Measurements from ENCODE around the gene EDIL3.
A peak's percentile ranks its signal among the peaks of the same experiment; 100 is the strongest.

The EDIL3 gene

DNA sequence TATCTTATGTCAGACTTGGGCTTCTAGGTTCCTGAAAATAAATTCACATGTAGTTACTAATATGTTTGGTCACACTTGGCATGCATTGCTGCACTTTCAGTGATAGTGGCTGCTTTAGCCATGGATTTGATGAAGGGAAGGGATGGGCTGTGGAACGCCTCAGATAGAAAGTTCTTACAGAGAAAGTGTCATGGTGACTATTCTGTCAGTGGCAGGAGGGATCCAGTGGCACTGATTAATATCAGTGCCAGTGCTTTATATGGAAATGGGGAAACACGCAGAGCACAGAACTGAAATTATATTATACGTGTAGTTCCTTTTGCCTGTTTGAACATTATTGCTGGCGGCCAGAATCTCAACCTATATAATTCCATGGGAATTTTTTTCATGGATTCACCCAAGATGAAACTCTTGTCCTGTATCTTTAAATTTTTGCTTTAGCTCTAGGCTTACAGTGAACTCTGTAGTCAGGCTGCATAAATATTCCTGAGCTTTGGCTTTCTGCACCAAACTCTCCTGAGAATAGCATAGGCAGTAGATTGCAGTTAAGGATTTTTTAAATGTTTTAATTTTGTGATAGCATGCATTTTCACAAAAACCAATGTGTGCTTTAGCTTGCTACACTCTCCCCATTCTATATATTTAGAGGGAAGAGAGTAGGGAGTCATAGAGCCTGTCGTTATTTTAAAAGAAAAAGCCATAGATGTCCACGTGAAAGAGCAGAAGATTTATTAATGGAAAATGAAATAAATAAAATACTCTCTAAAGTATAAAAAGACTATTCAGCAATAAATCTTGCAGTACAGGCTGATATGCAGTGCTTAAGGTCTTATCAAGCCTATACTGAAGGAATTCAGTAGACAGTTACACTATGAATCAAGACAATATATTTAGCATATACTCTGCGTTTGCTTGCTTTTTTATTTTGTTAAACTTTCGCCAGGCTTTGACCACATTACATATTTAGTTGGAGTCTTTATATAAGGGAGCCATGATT, 98.7 kb downstream of the EDIL3 start:
- DNase-seq (ENCODE audit: low spot score) = no peak
- in situ Hi-C loops (cut with MboI; ENCODE audit: low sequenced_read_pairs, unreplicated experiment) = no loop called here
- TF ChIP-seq, protein P1, sequence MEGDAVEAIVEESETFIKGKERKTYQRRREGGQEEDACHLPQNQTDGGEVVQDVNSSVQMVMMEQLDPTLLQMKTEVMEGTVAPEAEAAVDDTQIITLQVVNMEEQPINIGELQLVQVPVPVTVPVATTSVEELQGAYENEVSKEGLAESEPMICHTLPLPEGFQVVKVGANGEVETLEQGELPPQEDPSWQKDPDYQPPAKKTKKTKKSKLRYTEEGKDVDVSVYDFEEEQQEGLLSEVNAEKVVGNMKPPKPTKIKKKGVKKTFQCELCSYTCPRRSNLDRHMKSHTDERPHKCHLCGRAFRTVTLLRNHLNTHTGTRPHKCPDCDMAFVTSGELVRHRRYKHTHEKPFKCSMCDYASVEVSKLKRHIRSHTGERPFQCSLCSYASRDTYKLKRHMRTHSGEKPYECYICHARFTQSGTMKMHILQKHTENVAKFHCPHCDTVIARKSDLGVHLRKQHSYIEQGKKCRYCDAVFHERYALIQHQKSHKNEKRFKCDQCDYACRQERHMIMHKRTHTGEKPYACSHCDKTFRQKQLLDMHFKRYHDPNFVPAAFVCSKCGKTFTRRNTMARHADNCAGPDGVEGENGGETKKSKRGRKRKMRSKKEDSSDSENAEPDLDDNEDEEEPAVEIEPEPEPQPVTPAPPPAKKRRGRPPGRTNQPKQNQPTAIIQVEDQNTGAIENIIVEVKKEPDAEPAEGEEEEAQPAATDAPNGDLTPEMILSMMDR (IDR thresholded peaks at IDR 0.05; ENCODE audit: borderline replicate concordance, control extremely low read depth, extremely low read depth, insufficient read depth, missing control alignments) = no peak

DNA sequence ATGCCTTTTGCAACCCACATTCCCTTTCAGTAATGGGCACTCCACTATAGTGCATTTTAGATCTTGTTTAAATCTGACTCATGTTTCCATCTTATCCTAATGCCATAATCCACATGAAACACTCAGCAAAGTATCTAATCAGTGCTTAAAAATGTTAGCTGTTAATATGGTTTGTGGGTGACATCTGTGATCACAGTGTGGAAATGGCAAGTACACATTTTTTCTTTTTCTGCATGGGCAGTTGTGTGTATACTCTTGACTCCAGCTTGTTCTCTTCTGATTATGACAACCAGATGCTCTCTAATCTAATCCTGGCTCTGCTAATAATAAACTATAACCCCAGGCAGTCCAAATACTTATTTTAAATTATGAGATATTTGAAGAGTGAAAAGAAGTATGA, 103.3 kb downstream of the EDIL3 start:
- TF ChIP-seq, protein P1 (IDR thresholded peaks at IDR 0.05; ENCODE audit: borderline replicate concordance, control extremely low read depth, extremely low read depth, insufficient read depth, missing control alignments) = no peak
- in situ Hi-C loops (cut with MboI; ENCODE audit: low sequenced_read_pairs, unreplicated experiment) = no loop called here
- DNase-seq (ENCODE audit: low spot score) = no peak

DNA sequence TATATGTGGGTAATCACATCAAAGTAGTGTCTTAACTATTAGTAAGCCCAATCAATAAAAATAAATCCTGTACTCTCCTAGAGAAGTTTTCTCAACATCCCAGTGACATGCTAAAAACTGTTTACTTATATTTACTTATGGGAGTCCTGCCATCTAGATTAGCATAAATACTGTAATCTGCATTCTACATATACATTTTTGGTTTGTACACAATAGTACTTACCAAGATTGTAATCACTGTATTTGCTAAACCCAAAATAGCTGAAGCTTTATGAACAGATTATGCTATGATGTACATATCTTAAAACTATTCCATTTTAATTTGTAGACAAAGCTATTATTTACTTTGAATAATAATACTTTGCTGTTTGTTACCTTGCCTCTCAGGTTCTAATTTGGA, 105.4 kb downstream of the EDIL3 start:
- TF ChIP-seq, protein P1 (IDR thresholded peaks at IDR 0.05; ENCODE audit: borderline replicate concordance, control extremely low read depth, extremely low read depth, insufficient read depth, missing control alignments) = no peak
- in situ Hi-C loops (cut with MboI; ENCODE audit: low sequenced_read_pairs, unreplicated experiment) = no loop called here
- no peak for DNase-seq (ENCODE audit: low spot score)

DNA sequence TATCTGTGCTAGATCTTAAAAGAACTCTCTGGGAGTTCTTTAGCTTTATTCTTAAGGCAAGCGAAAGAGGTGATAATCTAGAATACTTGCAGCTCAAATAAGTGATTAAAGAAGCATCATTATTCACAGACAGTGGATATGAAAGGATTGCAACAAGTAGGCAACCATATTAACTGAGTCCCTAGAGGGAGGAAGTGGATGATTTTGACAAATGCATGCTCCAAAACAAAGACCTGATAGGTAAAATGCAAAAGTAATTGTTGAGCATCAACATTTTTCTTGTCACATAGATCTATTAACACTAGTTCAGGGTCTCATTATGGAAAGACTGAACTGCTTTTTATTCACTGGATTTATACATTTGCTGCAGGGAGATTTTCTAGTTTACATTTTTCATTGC, 109.1 kb downstream of the EDIL3 start:
- no peak for DNase-seq (ENCODE audit: low spot score)
- TF ChIP-seq, protein P1 (IDR thresholded peaks at IDR 0.05; ENCODE audit: borderline replicate concordance, control extremely low read depth, extremely low read depth, insufficient read depth, missing control alignments) = no peak

DNA sequence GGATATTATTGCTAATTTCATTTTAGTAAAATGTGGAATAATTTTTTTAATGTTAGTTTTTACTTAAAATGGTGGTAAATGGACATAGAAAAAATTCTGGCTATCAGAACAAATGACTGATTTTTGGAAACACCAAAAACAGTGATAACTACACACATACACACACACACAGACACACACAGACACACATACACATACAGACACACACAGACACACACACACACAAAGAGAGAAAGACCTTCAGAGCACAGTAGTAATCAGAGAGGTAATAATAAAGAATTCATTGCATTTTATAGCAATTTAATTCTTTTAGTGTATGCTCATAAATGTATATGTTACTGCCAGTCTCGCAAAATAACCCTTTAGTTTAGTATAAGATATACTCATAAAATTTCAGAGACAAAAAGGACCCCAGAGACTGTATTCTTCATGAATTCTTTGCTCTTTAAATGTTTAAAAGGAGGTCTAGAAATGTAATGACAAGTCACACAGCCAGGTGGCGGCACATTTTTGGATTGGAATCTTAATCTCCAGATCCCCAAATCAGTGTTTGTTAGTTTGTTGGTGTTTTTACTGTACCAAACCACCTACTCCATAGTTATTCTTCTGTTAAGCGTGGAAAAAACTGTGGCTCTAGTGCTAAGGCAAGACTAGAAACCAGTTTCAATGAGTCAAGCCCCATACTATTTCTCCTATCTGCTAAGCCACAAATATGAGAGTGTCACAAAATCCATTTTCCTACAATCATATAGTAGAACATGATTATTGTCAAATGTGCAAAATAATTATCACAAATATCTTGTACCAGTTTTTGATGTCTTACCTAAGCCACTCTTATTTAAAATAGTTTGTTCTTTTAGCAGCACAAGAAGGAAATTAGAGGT, 109.9 kb downstream of the EDIL3 start:
- peak; percentile 15 for DNase-seq (ENCODE audit: low spot score)
- in situ Hi-C loops (cut with MboI; ENCODE audit: low sequenced_read_pairs, unreplicated experiment) = loop anchor here (25.0 kb wide), 1 partner anchor 563 kb away; the partner anchor contains the start of gene HAPLN1
- TF ChIP-seq, protein P1 (IDR thresholded peaks at IDR 0.05; ENCODE audit: borderline replicate concordance, control extremely low read depth, extremely low read depth, insufficient read depth, missing control alignments) = peak; percentile 49

More for the DNA sequence above, 109.1 kb downstream of the EDIL3 start:
- in situ Hi-C loops (cut with MboI; ENCODE audit: low sequenced_read_pairs, unreplicated experiment) = no loop called here

DNA sequence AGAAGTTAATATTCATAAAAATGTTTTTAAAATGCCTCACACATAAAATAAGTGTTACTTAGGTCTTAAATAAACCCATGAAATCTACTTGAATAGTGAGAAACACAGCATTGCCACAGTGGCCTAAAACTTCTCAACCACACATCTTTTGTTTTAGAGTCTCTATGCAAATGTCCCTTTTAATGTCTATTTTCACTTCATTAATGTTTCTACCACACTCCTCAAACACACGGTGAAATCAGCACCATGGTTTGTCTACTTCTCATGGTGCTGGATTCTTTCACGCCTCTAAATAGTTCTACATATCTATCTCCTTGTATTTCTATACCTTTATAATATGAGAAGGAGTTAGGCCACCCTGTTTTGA, 111.2 kb downstream of the EDIL3 start:
- TF ChIP-seq, protein P1 (IDR thresholded peaks at IDR 0.05; ENCODE audit: borderline replicate concordance, control extremely low read depth, extremely low read depth, insufficient read depth, missing control alignments) = no peak
- no peak for DNase-seq (ENCODE audit: low spot score)
- in situ Hi-C loops (cut with MboI; ENCODE audit: low sequenced_read_pairs, unreplicated experiment) = loop anchor here (25.0 kb wide), 1 partner anchor 561 kb away; the partner anchor contains the start of gene HAPLN1

All from GM13976 (cell line).